ENCODE data around the gene TENM4. TPM values are rescaled to one million over a fixed set of nuclear protein-coding genes. Genes with fewer than 3 reads are reported as not detected.

TENM4 gene
- total and polyA plus RNA-seq, 10 of the 15 experiments (the other 5 are each of a cell fraction or from before 2014, with no cell fraction given): 0.03 to 0.12 (median 0.06) TPM; not detected in 7

GRCh38 chr11:78638704-78639380 lies 802.0 kb downstream of the TENM4 start:
- Histone ChIP-seq H3K27me3 (replicated peaks in 1 of 2; ENCODE audit: control insufficient read depth in 2 of 2, insufficient read depth in 2 of 2, low read length in 1 of 2) (0 out of 4 replicates have a peak, but pooled peaks cover 0 to 4% of the 10 kb centered on the region in 2 experiments), H2AFZ (ENCODE audit: control insufficient read depth, low read depth, low read length) (no peak overlapping the region), H3K4me2 (ENCODE audit: control insufficient read depth, insufficient read depth) (no peak overlapping the region), H3K79me2 (ENCODE audit: control insufficient read depth, insufficient read depth, low read length) (no peaks in the 10 kb centered on the region), H3K4me3 (no peak overlapping the region), H3K4me1 (ENCODE audit: control insufficient read depth, insufficient read depth, low read length) (no peaks in the 10 kb centered on the region; the same call in 1 of the 2 replicates), H3K36me3 (ENCODE audit: control insufficient read depth in 2 of 2, insufficient read depth in 2 of 2, low read length in 1 of 2) (no peaks in the 10 kb centered on the region), H3K27ac (ENCODE audit: control insufficient read depth, insufficient read depth) (no peak overlapping the region), H3K9me3 (replicated peaks; ENCODE audit: control insufficient read depth, insufficient read depth, low read length) (no peaks in the 10 kb centered on the region), H3K9ac (ENCODE audit: control insufficient read depth, insufficient read depth, low read length) (no peak overlapping the region), H4K20me1 (ENCODE audit: control insufficient read depth, insufficient read depth) (no peaks in the 10 kb centered on the region)
- ATAC-seq: no peak
- in situ Hi-C loops (cut with MboI) (loop anchor here (25.0 kb wide), 1 partner anchor 848 kb away; no protein-coding TSS in a partner anchor), intact Hi-C loops (cut with micrococcal nuclease; ENCODE audit: unreplicated experiment) (no loop called here)
- WGBS (ENCODE audit: insufficient coverage, insufficient replicate concordance, low lambda C conversion rate, missing lambda C conversion rate): 78% methylated on average over 25 of the region's 26 CpGs
- no peak for FAIRE-seq
- ChIA-PET RAD21 (ENCODE audit: unreplicated experiment) (no interaction called here), CTCF (interaction anchor here (1.6 to 2.5 kb wide), 2 partner anchors 9 to 76 kb away, joined by 7 to 10 read pairs; no protein-coding TSS in a partner anchor), SMC1A (ENCODE audit: uncharacterized antibody, unreplicated experiment) (no interaction called here), POLR2A (no interaction called here)
- no peak for TF ChIP-seq ELK1 (IDR thresholded peaks at IDR 0.05; ENCODE audit: low read depth, low read length)
- no peak for TF ChIP-seq CREM (IDR thresholded peaks at IDR 0.05; ENCODE audit: low read depth)
- TF ChIP-seq SMARCA5 (IDR thresholded peaks at IDR 0.05): no peak
- TF ChIP-seq ZNF207 (IDR thresholded peaks at IDR 0.05; ENCODE audit: borderline replicate concordance): no peak
- no peak for TF ChIP-seq E2F8 (IDR thresholded peaks at IDR 0.05; ENCODE audit: low read depth, partially characterized antibody)
- no peak for TF ChIP-seq ZBTB40 (IDR thresholded peaks at IDR 0.05; ENCODE audit: borderline replicate concordance)
- TF ChIP-seq ZSCAN29 (IDR thresholded peaks at IDR 0.05): no peak
- no peak for TF ChIP-seq RBBP5 (conservative IDR thresholded peaks at IDR 0.05)
- TF ChIP-seq TCF7 (IDR thresholded peaks at IDR 0.05; ENCODE audit: borderline replicate concordance): no peak
- no peak for TF ChIP-seq HDAC2 (IDR thresholded peaks at IDR 0.05)
- TF ChIP-seq ETV6 (conservative IDR thresholded peaks at IDR 0.05 in 1 of 2, IDR thresholded peaks at IDR 0.05 in 1 of 2; ENCODE audit: borderline replicate concordance in 1 of 2, low read depth in 1 of 2): no peak
- TF ChIP-seq MTA2 (IDR thresholded peaks at IDR 0.05; ENCODE audit: low read depth): no peak
- TF ChIP-seq BCL11A (IDR thresholded peaks at IDR 0.05; ENCODE audit: low read depth, low read length): no peak
- TF ChIP-seq ESRRA (IDR thresholded peaks at IDR 0.05; ENCODE audit: low read length): no peak
- TF ChIP-seq USF2 (IDR thresholded peaks at IDR 0.05; ENCODE audit: borderline replicate concordance, low read depth, low read length): no peak
- TF ChIP-seq TARDBP (IDR thresholded peaks at IDR 0.05; ENCODE audit: borderline replicate concordance): no peak
- BruUV-seq (replicated peaks): no TSS peak
- no peak for DNase-seq (ENCODE audit: low read depth, low spot score)
